Sigmoid colon (tissue), 3 donors: ENCODE measurements around the gene SH3TC1.

Experiments
- POLR2A ChIP-seq, 2 donors: fragments of 450-650 bp; IDR thresholded peaks; one replicate each; pipeline ENCODE4 v1.6.1; 2016; ENCODE audit warnings: antibody characterized with exemption in 2 of 2, mild to moderate bottlenecking in 2 of 2, moderate library complexity in 2 of 2
- TF ChIP-seq, protein P1 (sequence below), 4 experiments: fragments of 450-650 bp in 3 of 4; fragments of 200-600 bp in 1 of 4; IDR thresholded peaks; one replicate each; pipeline ENCODE4 v1.5.1; 2016 to 2019; ENCODE audit warnings: antibody characterized with exemption in 4 of 4, mild to moderate bottlenecking in 3 of 4, moderate library complexity in 2 of 4

DNA sequence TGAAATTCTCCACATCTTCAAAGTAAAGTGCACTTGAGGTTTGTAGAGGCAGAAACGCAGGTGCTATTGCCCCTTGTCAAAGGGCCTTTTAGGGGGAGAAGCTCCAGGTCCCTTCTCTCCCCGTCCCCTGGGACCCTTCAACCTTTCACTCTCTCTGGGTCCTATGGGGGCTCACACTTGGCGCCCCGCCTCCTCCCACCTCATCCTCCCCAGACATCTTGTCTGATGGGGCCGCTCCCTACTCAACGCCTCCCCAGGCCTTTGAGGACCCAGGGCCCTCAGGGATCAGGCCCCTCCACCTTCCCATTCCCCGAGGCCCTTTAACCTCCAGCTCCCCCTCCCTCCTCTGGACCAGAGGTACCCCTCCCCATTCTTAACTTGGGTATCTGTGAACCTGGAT, 69.1 kb downstream of the SH3TC1 start:
- no peak for TF ChIP-seq POLR2A (IDR thresholded peaks at IDR 0.05)
- TF ChIP-seq, protein P1, sequence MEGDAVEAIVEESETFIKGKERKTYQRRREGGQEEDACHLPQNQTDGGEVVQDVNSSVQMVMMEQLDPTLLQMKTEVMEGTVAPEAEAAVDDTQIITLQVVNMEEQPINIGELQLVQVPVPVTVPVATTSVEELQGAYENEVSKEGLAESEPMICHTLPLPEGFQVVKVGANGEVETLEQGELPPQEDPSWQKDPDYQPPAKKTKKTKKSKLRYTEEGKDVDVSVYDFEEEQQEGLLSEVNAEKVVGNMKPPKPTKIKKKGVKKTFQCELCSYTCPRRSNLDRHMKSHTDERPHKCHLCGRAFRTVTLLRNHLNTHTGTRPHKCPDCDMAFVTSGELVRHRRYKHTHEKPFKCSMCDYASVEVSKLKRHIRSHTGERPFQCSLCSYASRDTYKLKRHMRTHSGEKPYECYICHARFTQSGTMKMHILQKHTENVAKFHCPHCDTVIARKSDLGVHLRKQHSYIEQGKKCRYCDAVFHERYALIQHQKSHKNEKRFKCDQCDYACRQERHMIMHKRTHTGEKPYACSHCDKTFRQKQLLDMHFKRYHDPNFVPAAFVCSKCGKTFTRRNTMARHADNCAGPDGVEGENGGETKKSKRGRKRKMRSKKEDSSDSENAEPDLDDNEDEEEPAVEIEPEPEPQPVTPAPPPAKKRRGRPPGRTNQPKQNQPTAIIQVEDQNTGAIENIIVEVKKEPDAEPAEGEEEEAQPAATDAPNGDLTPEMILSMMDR (IDR thresholded peaks at IDR 0.05) = no peak
